Motor neuron (in vitro differentiated cells): Measurements from ENCODE around the gene CC2D1B. TPM values are rescaled to one million over a fixed set of nuclear protein-coding genes. Genes with fewer than 3 reads are reported as not detected.
A peak's percentile ranks its signal among the peaks of the same experiment; 100 is the strongest.

Experiments
- ATAC-seq, 8 experiments: fragments of 200-7000 bp; cut with Tn5 transposase; replicated peaks in 6 of 8; 2 replicates each; pipeline ENCODE4 v1.8.0; 2021; ENCODE audit warnings: mild to moderate bottlenecking in 8 of 8, moderate library complexity in 8 of 8
- H3K27ac ChIP-seq, 2 donors: fragments of 250-450 bp; sonication (Bioruptor Pico); 2 replicates each; pipeline ENCODE4 v1.9.0; 2021; ENCODE audit warnings: antibody characterized with exemption in 2 of 2, mild to moderate bottlenecking in 2 of 2, moderate library complexity in 1 of 2
- H3K4me1 ChIP-seq, 2 donors: fragments of 250-450 bp; sonication (Bioruptor Pico); replicated peaks in 1 of 2; 2 replicates each; pipeline ENCODE4 v1.6.1; 2021; ENCODE audit warnings: antibody characterized with exemption in 2 of 2, mild to moderate bottlenecking in 2 of 2, moderate library complexity in 1 of 2
- H3K4me3 ChIP-seq, 5 donors: fragments of 250-450 bp; sonication (Bioruptor Pico); 2 replicates each; pipeline ENCODE4 v1.9.0; 2021; ENCODE audit warnings: antibody characterized with exemption in 5 of 5, mild to moderate bottlenecking in 5 of 5, moderate library complexity in 4 of 5
- WGBS, 10 experiments: fragments of 450-650 bp; shearing (Covaris generic); methylation state at CpG; one replicate each; pipeline ENCODE4 v1.0.0; 2022; 5-methylcytosine and 5-hydroxymethylcytosine counted together
- in situ Hi-C, 9 experiments: fragments of 400-800 bp; cut with MboI; loops; one replicate each; pipeline ENCODE4 v1.15.0; 2021; ENCODE audit warnings: low sequenced_read_pairs in 9 of 9, low pct_unique_long_range_greater_than_20kb in 2 of 9; ENCODE audit not compliant: unreplicated experiment in 9 of 9
- total RNA-seq, 8 experiments: library from RNA; unstranded; fragments of 300-600 nt; gene quantifications; 2 replicates each; pipeline versions ENCODE4 v1.2.3 to v1.2.4, GENCODE V29; 2022

The CC2D1B gene
- total RNA-seq, 8 experiments from 2014 or later, result 13.8 to 25.8 (median 18.6) TPM

GRCh38 chr1:52355847-52356505 is 10.0 kb downstream of the CC2D1B start:
- H3K4me3 ChIP-seq, result no peak overlapping the region
- ATAC-seq, result no peak
- in situ Hi-C loops, result no loop called here
- H3K4me1 ChIP-seq, result peaks cover 5% of the 10 kb centered on the region in 2 donors
- WGBS, 10 experiments, result 0 to 100% (median 88%) methylated on average over 1 to 4 of the region's 11 CpGs; no CpG with 5 or more reads in 5 of the 10 experiments
- H3K27ac ChIP-seq, result no peak overlapping the region

- no peak overlapping the region for H3K27ac ChIP-seq
- H3K4me3 ChIP-seq, result no peak overlapping the region
- H3K4me1 ChIP-seq, result peaks cover 9% of the 10 kb centered on the region in 2 donors
- 93 to 100% (median 99%) methylated on average over 1 to 5 of the region's 8 CpGs; no CpG with 5 or more reads in 4 of the 10 experiments for WGBS, 10 experiments
- in situ Hi-C loops, result no loop called here
- ATAC-seq, result no peak
Measured at GRCh38 chr1:52355436-52355835, 10.6 kb downstream of the CC2D1B start.

DNA sequence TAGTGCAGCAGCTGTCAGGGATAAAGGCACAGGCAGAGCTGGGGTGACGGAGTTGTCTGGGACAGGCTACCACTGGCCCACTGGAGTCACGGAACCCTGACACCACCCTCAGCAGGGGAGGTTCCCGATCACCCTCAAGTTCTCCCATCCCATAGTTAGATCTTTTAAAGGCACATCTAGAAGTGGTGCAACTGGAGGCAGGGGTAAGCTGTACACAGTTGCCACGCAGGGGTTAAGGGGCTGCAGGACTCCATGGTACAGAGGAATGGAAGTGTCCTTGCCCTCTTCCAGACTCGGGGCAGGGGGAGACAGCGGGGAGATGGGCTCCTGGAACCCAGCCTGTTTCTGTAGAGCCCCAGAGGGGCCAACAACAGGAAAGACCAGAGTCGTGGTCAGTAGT is 13.3 kb downstream of the CC2D1B start:
- H3K4me3 ChIP-seq, result no peak overlapping the region
- in situ Hi-C loops, result no loop called here
- no peak overlapping the region for H3K27ac ChIP-seq
- 38 to 100% (median 100%) methylated on average over 1 to 6 of the region's 7 CpGs; no CpG with 5 or more reads in 3 of the 10 experiments for WGBS, 10 experiments
- H3K4me1 ChIP-seq, result peaks cover 9 to 10% of the 10 kb centered on the region in 2 donors
- ATAC-seq, result no peak

DNA sequence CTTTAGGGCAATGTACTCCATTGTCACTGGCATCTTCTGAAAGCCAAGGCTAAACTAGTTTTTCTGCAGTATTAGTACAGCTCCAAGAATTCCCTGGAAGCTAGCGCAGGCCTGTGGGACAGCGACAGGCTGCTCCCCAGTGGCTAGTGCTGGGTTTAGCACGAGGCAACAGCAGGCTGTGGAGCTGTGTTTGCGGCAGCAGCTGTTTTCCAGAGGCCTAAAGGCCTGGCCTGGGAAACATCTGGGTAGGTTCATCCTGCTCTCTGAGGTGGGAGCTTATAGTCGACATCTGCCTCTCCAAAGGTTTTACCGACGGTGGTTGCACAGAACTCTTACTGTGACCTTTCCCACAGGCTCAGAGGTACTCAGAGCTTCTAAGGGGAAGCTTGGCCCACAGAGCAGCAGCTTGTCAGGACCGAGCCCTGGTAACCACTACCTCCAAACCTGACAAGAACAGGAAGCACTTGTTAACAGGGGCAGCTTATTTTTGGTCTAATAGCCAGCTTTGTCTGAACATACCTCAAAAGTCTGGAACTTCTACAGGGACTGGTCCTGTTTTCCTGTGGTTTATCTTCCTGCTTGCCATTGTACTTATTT is 17.2 kb downstream of the CC2D1B start:
- ATAC-seq, result peak; percentile 59 to 91 (median 69)
- no peak overlapping the region for H3K4me3 ChIP-seq
- H3K4me1 ChIP-seq, result peaks cover 9 to 10% of the 10 kb centered on the region in 2 donors
- 0 to 75% (median 55%) methylated on average over 1 to 7 of the region's 8 CpGs; no CpG with 5 or more reads in 1 of the 10 experiments for WGBS, 10 experiments
- no peak overlapping the region for H3K27ac ChIP-seq
- in situ Hi-C loops, result no loop called here

DNA sequence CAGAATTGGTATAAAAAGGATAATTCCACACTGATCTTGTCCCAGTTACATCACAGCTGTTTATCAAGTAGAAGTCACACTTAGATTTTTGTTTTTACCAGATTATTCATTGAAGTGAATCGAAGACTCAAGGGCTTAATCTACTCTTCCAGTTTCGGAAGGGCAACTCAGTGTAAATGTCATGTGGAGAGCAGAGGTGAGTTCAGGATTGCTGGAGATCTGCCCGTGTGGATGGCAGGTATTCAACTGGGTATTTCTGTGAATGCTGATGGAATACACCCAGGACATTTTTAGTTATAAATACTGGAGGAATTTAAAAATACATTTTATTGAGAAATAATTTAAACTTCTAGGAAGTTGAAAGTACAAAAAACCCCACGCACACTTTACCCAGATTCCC is 19.4 kb downstream of the CC2D1B start:
- Histone ChIP-seq H3K4me3 (no peak overlapping the region), H3K4me1 (peaks cover 9 to 10% of the 10 kb centered on the region in 2 donors), H3K27ac (no peak overlapping the region)
- in situ Hi-C loops, result no loop called here
- WGBS, 10 experiments, result 87 to 100% (median 100%) methylated on average over 1 to 4 of the region's 4 CpGs; no CpG with 5 or more reads in 2 of the 10 experiments
- ATAC-seq, result no peak

- in situ Hi-C loops, result no loop called here
- no peak for ATAC-seq
- peaks cover 0 to 5% of the 10 kb centered on the region in 2 donors for H3K4me1 ChIP-seq
- no peak overlapping the region for H3K27ac ChIP-seq
- 60 to 100% (median 90%) methylated on average over 1 to 2 of the region's 2 CpGs; no CpG with 5 or more reads in 4 of the 10 experiments for WGBS, 10 experiments
- H3K4me3 ChIP-seq, result no peak overlapping the region
Measured at GRCh38 chr1:52345252-52345651, 20.8 kb downstream of the CC2D1B start.

DNA sequence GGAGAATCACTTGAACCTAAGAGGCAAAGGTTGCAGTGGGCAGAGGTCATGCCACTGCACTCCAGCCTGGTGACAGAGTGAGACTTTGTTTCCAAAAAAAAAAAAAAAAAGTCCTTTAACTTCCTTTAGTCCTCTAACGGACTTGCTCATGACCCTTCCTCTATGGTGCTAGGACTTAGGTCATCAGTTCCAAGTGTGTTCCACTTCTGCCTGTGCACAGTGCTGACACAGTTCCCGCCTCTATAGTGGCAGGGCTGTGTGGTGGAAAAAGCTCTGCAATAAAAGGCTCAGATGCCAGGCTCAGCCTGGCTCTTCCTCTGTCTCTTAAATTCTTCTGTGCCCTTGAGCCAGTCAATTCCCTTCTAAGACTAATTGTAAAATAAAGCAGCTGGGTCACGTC is 22.0 kb downstream of the CC2D1B start:
- WGBS, 10 experiments, result 80 to 100% (median 85%) methylated on average over 1 to 3 of the region's 3 CpGs; no CpG with 5 or more reads in 2 of the 10 experiments
- ATAC-seq, result no peak
- in situ Hi-C loops, result no loop called here
- H3K4me1 ChIP-seq, result peaks cover 0 to 5% of the 10 kb centered on the region in 2 donors
- no peak overlapping the region for H3K4me3 ChIP-seq
- H3K27ac ChIP-seq, result no peak overlapping the region

- 55 to 94% (median 83%) methylated on average over 2 to 6 of the region's 7 CpGs; no CpG with 5 or more reads in 1 of the 10 experiments for WGBS, 10 experiments
- peaks cover 0 to 5% of the 10 kb centered on the region in 2 donors for H3K4me1 ChIP-seq
- H3K27ac ChIP-seq, result no peak overlapping the region
- in situ Hi-C loops, result no loop called here
- peak in 3 of 8 experiments; percentile 47 to 83 (median 67) for ATAC-seq
- H3K4me3 ChIP-seq, result no peak overlapping the region
Measured at GRCh38 chr1:52341655-52342260, 24.2 kb downstream of the CC2D1B start.

DNA sequence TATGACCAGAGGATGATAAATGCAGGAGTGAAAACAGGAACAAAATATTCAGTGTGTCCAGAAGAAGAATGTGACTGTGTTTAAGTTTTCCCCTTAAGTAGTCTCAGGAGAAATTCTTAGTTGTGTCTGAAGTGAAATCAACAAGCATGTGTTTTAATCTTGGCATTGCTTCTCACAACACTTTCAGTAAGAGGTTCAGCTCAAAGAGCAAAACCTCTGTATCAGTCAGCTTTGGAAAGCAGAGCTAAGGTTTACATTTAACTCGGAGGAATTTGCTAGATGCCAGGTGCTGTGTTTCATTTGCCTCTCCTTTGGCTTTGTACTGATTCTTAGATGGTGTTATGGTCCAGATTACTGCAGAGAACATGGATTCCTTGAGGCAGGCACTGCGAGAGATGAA is 28.6 kb downstream of the CC2D1B start:
- no peak for ATAC-seq
- peaks cover 0 to 5% of the 10 kb centered on the region in 2 donors for H3K4me1 ChIP-seq
- H3K4me3 ChIP-seq, result no peak overlapping the region
- in situ Hi-C loops, result no loop called here
- 80 to 100% (median 93%) methylated on average over 1 to 2 of the region's 2 CpGs; no CpG with 5 or more reads in 3 of the 10 experiments for WGBS, 10 experiments
- H3K27ac ChIP-seq, result no peak overlapping the region

GRCh38 chr1:52334906-52335528 is 31.0 kb downstream of the CC2D1B start:
- in situ Hi-C loops, result no loop called here
- no peak for ATAC-seq
- 0 to 95% (median 79%) methylated on average over 1 to 3 of the region's 3 CpGs; no CpG with 5 or more reads in 1 of the 10 experiments for WGBS, 10 experiments
- Histone ChIP-seq H3K4me1 (no peaks in the 10 kb centered on the region), H3K4me3 (no peak overlapping the region), H3K27ac (no peak overlapping the region)

- no peak for ATAC-seq
- H3K4me3 ChIP-seq, result no peak overlapping the region
- in situ Hi-C loops, result no loop called here
- no peaks in the 10 kb centered on the region for H3K4me1 ChIP-seq
- WGBS, 10 experiments, result 83 to 100% (median 100%) methylated on average over 1 of the region's 1 CpG; no CpG with 5 or more reads in 2 of the 10 experiments
- H3K27ac ChIP-seq, result no peak overlapping the region
Measured at GRCh38 chr1:52332411-52332810, 33.6 kb downstream of the CC2D1B start.

GRCh38 chr1:52328615-52329014 is 37.4 kb downstream of the CC2D1B start:
- no peak overlapping the region for H3K27ac ChIP-seq
- WGBS, 10 experiments, result 0 to 94% (median 80%) methylated on average over 1 of the region's 1 CpG
- in situ Hi-C loops, result no loop called here
- peak in 3 of 8 experiments; percentile 12 to 37 (median 34) for ATAC-seq
- no peaks in the 10 kb centered on the region for H3K4me1 ChIP-seq
- no peak overlapping the region for H3K4me3 ChIP-seq

GRCh38 chr1:52325786-52326185 is 40.2 kb downstream of the CC2D1B start:
- H3K4me1 ChIP-seq, result no peaks in the 10 kb centered on the region
- no peak for ATAC-seq
- in situ Hi-C loops, result no loop called here
- H3K4me3 ChIP-seq, result no peak overlapping the region
- WGBS, 10 experiments, result 0 to 100% (median 65%) methylated on average over 1 to 5 of the region's 5 CpGs; no CpG with 5 or more reads in 1 of the 10 experiments
- H3K27ac ChIP-seq, result no peak overlapping the region
